ENCODE results near the gene CALN1. TPM values are rescaled to one million over a fixed set of nuclear protein-coding genes. Genes with fewer than 3 reads are reported as not detected.
"Not testable (repeated sequence)": the region's sequence is repeated elsewhere in the genome, so short reads cannot be mapped to it uniquely, and the experiment has no call there.

CALN1 gene
- total and polyA plus RNA-seq, 4 donors = 0.14 to 0.84 (median 0.24) TPM

GRCh38 chr7:72343991-72344390 is 68.1 kb downstream of the CALN1 start:
- 50% methylated on average over 3 of the region's 3 CpGs for WGBS
- no peak overlapping the region for H3K27ac ChIP-seq (ENCODE audit: low read depth in 1 of 2, low read length in 2 of 2)
- no peaks in the 10 kb centered on the region for H3K4me1 ChIP-seq (ENCODE audit: control insufficient read depth in 4 of 4, insufficient read depth in 4 of 4, low read length in 3 of 4)
- no peak overlapping the region for H3K9ac ChIP-seq (ENCODE audit: low read depth in 1 of 2, low read length in 2 of 2)
- DNase-seq (ENCODE audit: low spot score) = no peak
- no peaks in the 10 kb centered on the region for H3K36me3 ChIP-seq (ENCODE audit: control insufficient read depth in 4 of 4, insufficient read depth in 3 of 4, low read depth in 1 of 4, low read length in 3 of 4)
- no peak for TF ChIP-seq NR2F2 (IDR thresholded peaks at IDR 0.05)
- TF ChIP-seq, protein P1, sequence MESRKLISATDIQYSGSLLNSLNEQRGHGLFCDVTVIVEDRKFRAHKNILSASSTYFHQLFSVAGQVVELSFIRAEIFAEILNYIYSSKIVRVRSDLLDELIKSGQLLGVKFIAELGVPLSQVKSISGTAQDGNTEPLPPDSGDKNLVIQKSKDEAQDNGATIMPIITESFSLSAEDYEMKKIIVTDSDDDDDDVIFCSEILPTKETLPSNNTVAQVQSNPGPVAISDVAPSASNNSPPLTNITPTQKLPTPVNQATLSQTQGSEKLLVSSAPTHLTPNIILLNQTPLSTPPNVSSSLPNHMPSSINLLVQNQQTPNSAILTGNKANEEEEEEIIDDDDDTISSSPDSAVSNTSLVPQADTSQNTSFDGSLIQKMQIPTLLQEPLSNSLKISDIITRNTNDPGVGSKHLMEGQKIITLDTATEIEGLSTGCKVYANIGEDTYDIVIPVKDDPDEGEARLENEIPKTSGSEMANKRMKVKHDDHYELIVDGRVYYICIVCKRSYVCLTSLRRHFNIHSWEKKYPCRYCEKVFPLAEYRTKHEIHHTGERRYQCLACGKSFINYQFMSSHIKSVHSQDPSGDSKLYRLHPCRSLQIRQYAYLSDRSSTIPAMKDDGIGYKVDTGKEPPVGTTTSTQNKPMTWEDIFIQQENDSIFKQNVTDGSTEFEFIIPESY (IDR thresholded peaks at IDR 0.05) = no peak
- H3K27me3 ChIP-seq (ENCODE audit: control insufficient read depth in 4 of 4, insufficient read depth in 4 of 4, low read length in 3 of 4) = peaks cover 0 to 4% (median 0%) of the 10 kb centered on the region in 4 donors
- H3K4me3 ChIP-seq (ENCODE audit: low read depth in 1 of 3, low read length in 3 of 3) = no peak overlapping the region
- H3K9me3 ChIP-seq (ENCODE audit: control insufficient read depth in 4 of 4, low read length in 3 of 4) = no peaks in the 10 kb centered on the region

DNA sequence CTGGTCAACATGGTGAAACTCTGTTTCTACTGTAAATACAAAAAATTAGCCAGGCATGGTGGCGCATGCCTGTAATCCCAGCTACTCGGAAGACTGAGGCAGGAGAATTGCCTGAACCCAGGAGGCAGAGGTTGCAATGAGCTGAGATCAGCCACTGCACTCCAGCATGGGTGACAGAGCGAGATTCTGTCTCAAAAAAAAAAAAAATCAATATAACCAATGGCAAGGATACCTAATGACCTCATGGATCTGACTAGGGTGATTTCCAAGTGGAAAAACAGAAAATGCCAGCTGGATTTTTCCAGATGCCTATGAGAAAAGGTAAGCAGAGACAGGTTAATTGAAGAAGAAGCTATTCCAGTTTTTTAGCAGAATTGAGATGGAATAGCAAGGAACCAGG is 68.8 kb downstream of the CALN1 start:
- H3K4me3 ChIP-seq (ENCODE audit: low read depth in 1 of 3, low read length in 3 of 3); DNase-seq (ENCODE audit: low spot score); H3K9ac ChIP-seq (ENCODE audit: low read depth in 1 of 2, low read length in 2 of 2); H3K36me3 ChIP-seq (ENCODE audit: control insufficient read depth in 4 of 4, insufficient read depth in 3 of 4, low read depth in 1 of 4, low read length in 3 of 4); H3K27me3 ChIP-seq (ENCODE audit: control insufficient read depth in 4 of 4, insufficient read depth in 4 of 4, low read length in 3 of 4); H3K9me3 ChIP-seq (ENCODE audit: control insufficient read depth in 4 of 4, low read length in 3 of 4); H3K27ac ChIP-seq (ENCODE audit: low read depth in 1 of 2, low read length in 2 of 2); H3K4me1 ChIP-seq (ENCODE audit: control insufficient read depth in 4 of 4, insufficient read depth in 4 of 4, low read length in 3 of 4): not testable (repeated sequence)
- WGBS = 74% methylated on average over 3 of the region's 3 CpGs

- H3K4me1 ChIP-seq (ENCODE audit: control insufficient read depth in 4 of 4, insufficient read depth in 4 of 4, low read length in 3 of 4) = peaks cover 0 to 9% (median 0%) of the 10 kb centered on the region in 4 donors
- H3K9ac ChIP-seq (ENCODE audit: low read depth in 1 of 2, low read length in 2 of 2) = no peak overlapping the region
- no peak overlapping the region for H3K27ac ChIP-seq (ENCODE audit: low read depth in 1 of 2, low read length in 2 of 2)
- WGBS = 9% methylated on average over 44 of the region's 44 CpGs
- no peaks in the 10 kb centered on the region for H3K36me3 ChIP-seq (ENCODE audit: control insufficient read depth in 4 of 4, insufficient read depth in 3 of 4, low read depth in 1 of 4, low read length in 3 of 4)
- peaks cover 0 to 2% (median under 1%) of the 10 kb centered on the region in 4 donors for H3K9me3 ChIP-seq (ENCODE audit: control insufficient read depth in 4 of 4, low read length in 3 of 4)
- no peak for DNase-seq (ENCODE audit: low spot score)
- TF ChIP-seq RAD21 (IDR thresholded peaks at IDR 0.05) (no peak), EGR1 (IDR thresholded peaks at IDR 0.05; ENCODE audit: low read depth in 2 of 2) (no peak), HNF4G (IDR thresholded peaks at IDR 0.05) (no peak), ATF3 (IDR thresholded peaks at IDR 0.05) (no peak), REST (IDR thresholded peaks at IDR 0.05) (no peak), MAX (IDR thresholded peaks at IDR 0.05) (no peak), SP1 (IDR thresholded peaks at IDR 0.05) (no peak), RXRA (IDR thresholded peaks at IDR 0.05) (no peak), FOXA2 (IDR thresholded peaks at IDR 0.05) (no peak), FOXA1 (IDR thresholded peaks at IDR 0.05) (no peak), NR2F2 (IDR thresholded peaks at IDR 0.05) (no peak), TAF1 (conservative IDR thresholded peaks at IDR 0.05) (no peak)
- TF ChIP-seq, protein P2, sequence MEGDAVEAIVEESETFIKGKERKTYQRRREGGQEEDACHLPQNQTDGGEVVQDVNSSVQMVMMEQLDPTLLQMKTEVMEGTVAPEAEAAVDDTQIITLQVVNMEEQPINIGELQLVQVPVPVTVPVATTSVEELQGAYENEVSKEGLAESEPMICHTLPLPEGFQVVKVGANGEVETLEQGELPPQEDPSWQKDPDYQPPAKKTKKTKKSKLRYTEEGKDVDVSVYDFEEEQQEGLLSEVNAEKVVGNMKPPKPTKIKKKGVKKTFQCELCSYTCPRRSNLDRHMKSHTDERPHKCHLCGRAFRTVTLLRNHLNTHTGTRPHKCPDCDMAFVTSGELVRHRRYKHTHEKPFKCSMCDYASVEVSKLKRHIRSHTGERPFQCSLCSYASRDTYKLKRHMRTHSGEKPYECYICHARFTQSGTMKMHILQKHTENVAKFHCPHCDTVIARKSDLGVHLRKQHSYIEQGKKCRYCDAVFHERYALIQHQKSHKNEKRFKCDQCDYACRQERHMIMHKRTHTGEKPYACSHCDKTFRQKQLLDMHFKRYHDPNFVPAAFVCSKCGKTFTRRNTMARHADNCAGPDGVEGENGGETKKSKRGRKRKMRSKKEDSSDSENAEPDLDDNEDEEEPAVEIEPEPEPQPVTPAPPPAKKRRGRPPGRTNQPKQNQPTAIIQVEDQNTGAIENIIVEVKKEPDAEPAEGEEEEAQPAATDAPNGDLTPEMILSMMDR (IDR thresholded peaks at IDR 0.05; ENCODE audit: low read depth, low read length, missing input control) = no peak
- H3K4me3 ChIP-seq (ENCODE audit: low read depth in 1 of 3, low read length in 3 of 3) = no peak overlapping the region
- H3K27me3 ChIP-seq (ENCODE audit: control insufficient read depth in 4 of 4, insufficient read depth in 4 of 4, low read length in 3 of 4) = peaks cover 0 to 13% (median 9%) of the 10 kb centered on the region in 4 donors
These were observed 74.6 kb downstream of the CALN1 start for GRCh38 chr7:72337390-72338167.

Data from liver (tissue), 9 donors.